ENCODE data around the gene ARHGEF4.

The ARHGEF4 gene

GRCh38 chr2:130834931-130835765 is 1.6 kb upstream of the ARHGEF4 start:
- no peak for DNase-seq (ENCODE audit: low spot score)

- no peak for DNase-seq (ENCODE audit: low spot score)
These were observed 1.0 kb upstream of the ARHGEF4 start for GRCh38 chr2:130835766-130836015.

- DNase-seq (ENCODE audit: low spot score) = no peak
These were observed 579 bp downstream of the ARHGEF4 start for GRCh38 chr2:130837175-130837810.

- DNase-seq (ENCODE audit: low spot score) = no peak
These were observed 1.3 kb downstream of the ARHGEF4 start for GRCh38 chr2:130837811-130838565.

- no peak for DNase-seq (ENCODE audit: low spot score)
These were observed 2.5 kb downstream of the ARHGEF4 start for GRCh38 chr2:130839011-130839780.

- DNase-seq (ENCODE audit: low spot score) = no peak
These were observed 3.8 kb downstream of the ARHGEF4 start for GRCh38 chr2:130840506-130840905.

- no peak for DNase-seq (ENCODE audit: low spot score)
These were observed 5.1 kb downstream of the ARHGEF4 start for GRCh38 chr2:130841741-130842365.

GRCh38 chr2:130842770-130843169 is 6.1 kb downstream of the ARHGEF4 start:
- no peak for DNase-seq (ENCODE audit: low spot score)

- DNase-seq (ENCODE audit: low spot score) = no peak
These were observed 6.7 kb downstream of the ARHGEF4 start for GRCh38 chr2:130843321-130843985.

- DNase-seq (ENCODE audit: low spot score) = no peak
These were observed 7.4 kb downstream of the ARHGEF4 start for GRCh38 chr2:130844161-130844560.

GRCh38 chr2:130845505-130846085 is 8.9 kb downstream of the ARHGEF4 start:
- DNase-seq (ENCODE audit: low spot score) = no peak

GRCh38 chr2:130846233-130846632 is 9.5 kb downstream of the ARHGEF4 start:
- DNase-seq (ENCODE audit: low spot score) = no peak

- DNase-seq (ENCODE audit: low spot score) = no peak
These were observed 10.1 kb downstream of the ARHGEF4 start for GRCh38 chr2:130846686-130847375.

GRCh38 chr2:130847776-130848525 is 11.2 kb downstream of the ARHGEF4 start:
- DNase-seq (ENCODE audit: low spot score) = no peak

- DNase-seq (ENCODE audit: low spot score) = no peak
These were observed 12.0 kb downstream of the ARHGEF4 start for GRCh38 chr2:130848526-130849210.

- DNase-seq (ENCODE audit: low spot score) = no peak
These were observed 13.4 kb downstream of the ARHGEF4 start for GRCh38 chr2:130849896-130850787.

- DNase-seq (ENCODE audit: low spot score) = no peak
These were observed 14.3 kb downstream of the ARHGEF4 start for GRCh38 chr2:130850788-130851623.

Data from left forelimb (tissue), 1 donor.